Breast epithelium (tissue), 3 donors: Measurements from ENCODE around the gene PARP3.

Experiments
- POLR2A ChIP-seq: fragments of 450-650 bp; IDR thresholded peaks from one replicate; pipeline ENCODE4 v1.6.1; 2016; ENCODE audit warnings: antibody characterized with exemption, mild to moderate bottlenecking, moderate library complexity
- POLR2AphosphoS5 ChIP-seq, 3 donors: sonication (generic); formaldehyde crosslinking; IDR thresholded peaks; one replicate each; pipeline ENCODE4 v1.6.1; 2017; ENCODE audit warnings: antibody characterized with exemption in 3 of 3
- TF ChIP-seq, protein P1 (sequence below), 3 donors: fragments of 450-650 bp; IDR thresholded peaks; one replicate each; pipeline ENCODE4 v1.5.1; 2016 to 2017; ENCODE audit warnings: antibody characterized with exemption in 3 of 3, mild to moderate bottlenecking in 3 of 3, moderate library complexity in 3 of 3

- TF ChIP-seq, protein P1, sequence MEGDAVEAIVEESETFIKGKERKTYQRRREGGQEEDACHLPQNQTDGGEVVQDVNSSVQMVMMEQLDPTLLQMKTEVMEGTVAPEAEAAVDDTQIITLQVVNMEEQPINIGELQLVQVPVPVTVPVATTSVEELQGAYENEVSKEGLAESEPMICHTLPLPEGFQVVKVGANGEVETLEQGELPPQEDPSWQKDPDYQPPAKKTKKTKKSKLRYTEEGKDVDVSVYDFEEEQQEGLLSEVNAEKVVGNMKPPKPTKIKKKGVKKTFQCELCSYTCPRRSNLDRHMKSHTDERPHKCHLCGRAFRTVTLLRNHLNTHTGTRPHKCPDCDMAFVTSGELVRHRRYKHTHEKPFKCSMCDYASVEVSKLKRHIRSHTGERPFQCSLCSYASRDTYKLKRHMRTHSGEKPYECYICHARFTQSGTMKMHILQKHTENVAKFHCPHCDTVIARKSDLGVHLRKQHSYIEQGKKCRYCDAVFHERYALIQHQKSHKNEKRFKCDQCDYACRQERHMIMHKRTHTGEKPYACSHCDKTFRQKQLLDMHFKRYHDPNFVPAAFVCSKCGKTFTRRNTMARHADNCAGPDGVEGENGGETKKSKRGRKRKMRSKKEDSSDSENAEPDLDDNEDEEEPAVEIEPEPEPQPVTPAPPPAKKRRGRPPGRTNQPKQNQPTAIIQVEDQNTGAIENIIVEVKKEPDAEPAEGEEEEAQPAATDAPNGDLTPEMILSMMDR (IDR thresholded peaks at IDR 0.05) = no peak
- TF ChIP-seq POLR2A = no peak
- TF ChIP-seq POLR2AphosphoS5 (IDR thresholded peaks at IDR 0.05) = peak in 2 of 3 donors; percentile 20 to 38
These were observed 33.0 kb downstream of the PARP3 start, which contains the start of gene ABHD14A for GRCh38 chr3:51974963-51975851.
